ENCODE data around the gene GTF2A1.

The GTF2A1 gene

DNA sequence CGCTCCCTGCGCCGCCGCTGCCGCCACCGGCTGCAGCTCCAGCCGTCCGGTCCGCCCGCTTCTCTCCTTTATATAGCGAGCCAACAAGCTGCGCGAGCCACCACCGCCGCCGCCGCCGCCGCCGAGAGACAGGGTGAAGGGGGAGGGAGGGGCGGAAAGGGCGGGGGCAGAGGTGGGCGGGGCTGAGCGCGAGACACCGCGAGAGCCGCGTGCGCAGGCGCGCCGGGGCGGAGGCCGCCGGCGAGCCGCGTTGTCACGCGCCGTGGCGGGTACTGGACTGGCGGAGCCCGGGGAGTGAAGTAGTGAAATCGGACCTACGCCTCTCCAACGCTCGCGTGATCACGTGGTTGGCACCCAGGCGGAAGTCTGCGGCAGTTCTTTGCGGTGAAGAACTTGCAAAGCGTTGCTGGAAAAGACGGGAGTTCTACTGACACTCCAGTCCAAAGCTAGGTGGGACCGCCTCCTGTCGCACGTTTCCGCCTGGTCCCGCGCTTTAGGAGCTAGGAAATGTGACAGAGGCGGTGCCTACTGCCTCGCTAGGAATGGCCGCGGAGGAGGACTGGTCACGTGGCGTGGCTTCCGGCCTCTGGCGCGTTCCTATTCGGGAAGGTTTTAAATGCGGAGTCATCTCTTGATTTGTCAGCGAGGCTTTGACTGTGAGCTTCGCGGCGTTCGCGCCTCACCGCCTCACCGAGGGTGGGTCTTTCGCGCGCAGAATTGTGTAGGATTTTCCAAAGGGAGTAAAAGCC lies at the start of gene GTF2A1:
TSS of gene GTF2A1 (minus strand) at position 130 of the 749 bp plus-strand sequence. CDS start 441 bp downstream, outside the sequence.
- H3K4me3 ChIP-seq (ENCODE audit: low read length), result peak within 1 kb of the TSS; percentile 93
- peak; percentile 95 for DNase-seq (ENCODE audit: low read depth)
- TF ChIP-seq, protein P1, sequence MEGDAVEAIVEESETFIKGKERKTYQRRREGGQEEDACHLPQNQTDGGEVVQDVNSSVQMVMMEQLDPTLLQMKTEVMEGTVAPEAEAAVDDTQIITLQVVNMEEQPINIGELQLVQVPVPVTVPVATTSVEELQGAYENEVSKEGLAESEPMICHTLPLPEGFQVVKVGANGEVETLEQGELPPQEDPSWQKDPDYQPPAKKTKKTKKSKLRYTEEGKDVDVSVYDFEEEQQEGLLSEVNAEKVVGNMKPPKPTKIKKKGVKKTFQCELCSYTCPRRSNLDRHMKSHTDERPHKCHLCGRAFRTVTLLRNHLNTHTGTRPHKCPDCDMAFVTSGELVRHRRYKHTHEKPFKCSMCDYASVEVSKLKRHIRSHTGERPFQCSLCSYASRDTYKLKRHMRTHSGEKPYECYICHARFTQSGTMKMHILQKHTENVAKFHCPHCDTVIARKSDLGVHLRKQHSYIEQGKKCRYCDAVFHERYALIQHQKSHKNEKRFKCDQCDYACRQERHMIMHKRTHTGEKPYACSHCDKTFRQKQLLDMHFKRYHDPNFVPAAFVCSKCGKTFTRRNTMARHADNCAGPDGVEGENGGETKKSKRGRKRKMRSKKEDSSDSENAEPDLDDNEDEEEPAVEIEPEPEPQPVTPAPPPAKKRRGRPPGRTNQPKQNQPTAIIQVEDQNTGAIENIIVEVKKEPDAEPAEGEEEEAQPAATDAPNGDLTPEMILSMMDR (conservative IDR thresholded peaks at IDR 0.05; ENCODE audit: low read length), result no peak

DNA sequence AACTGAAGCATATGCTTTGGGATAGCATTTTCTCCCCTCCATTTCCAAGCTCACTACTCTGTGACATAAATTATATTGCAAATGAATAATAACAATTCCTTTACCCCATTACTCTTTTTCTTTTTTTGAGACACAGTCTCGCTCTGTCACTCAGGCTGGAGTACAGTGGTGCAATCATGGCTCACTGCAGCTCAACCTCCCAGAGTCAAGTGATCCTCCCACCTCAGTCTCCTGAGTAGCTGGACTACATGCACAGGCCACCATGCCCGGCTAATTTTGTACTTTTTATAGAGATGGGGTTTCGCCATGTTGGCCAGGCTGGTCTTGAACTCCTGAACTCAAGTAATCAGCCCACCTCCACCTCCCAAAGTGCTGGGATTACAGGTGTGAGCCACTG lies 49.2 kb upstream of the GTF2A1 start:
- TF ChIP-seq, protein P1 (conservative IDR thresholded peaks at IDR 0.05; ENCODE audit: low read length), result no peak
- H3K4me3 ChIP-seq (ENCODE audit: low read length), result no peak overlapping the region
- no peak for DNase-seq (ENCODE audit: low read depth)

DNA sequence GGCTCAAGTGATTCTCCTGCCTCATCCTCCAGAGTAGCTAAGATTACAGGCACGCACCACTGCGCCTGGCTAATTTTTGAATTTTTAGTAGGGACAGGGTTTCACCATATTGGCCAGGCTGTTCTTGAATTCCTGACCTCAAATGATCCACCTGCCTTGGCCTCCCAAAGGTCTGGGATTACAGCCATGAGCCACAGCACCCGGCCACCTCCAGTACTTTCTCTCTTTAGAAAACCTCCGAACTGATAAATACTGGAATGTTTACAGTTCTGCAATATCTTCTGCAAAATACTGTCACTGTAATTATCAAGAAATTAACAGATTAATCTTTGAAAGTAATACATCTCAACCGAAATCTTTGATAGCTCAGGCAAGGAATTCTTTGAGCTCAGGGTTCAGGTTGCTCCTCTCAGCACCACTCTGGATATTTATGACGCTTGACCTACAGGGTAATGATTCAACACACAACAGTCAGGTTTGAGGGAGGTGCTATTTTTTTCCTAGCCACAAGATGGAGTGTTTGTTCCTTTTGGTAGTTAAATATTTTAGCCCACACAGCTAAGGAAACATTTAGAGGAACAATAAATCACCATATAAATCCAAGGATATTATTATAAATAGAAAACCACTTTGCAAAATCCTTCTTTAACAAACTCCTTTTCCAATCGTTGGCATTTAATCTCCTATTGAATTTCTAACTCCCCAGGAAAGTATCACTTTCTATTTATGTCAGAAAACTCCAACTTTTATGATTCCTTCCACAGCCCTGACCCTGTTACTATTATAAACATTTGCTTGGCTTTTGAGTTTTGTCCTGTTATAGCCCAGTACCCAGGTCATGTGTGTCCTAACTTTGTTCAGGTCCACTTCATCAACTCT lies 48.6 kb upstream of the GTF2A1 start:
- H3K4me3 ChIP-seq (ENCODE audit: low read length), result no peak overlapping the region
- TF ChIP-seq, protein P1 (conservative IDR thresholded peaks at IDR 0.05; ENCODE audit: low read length), result peak; percentile 91
- DNase-seq (ENCODE audit: low read depth), result peak; percentile 66

DNA sequence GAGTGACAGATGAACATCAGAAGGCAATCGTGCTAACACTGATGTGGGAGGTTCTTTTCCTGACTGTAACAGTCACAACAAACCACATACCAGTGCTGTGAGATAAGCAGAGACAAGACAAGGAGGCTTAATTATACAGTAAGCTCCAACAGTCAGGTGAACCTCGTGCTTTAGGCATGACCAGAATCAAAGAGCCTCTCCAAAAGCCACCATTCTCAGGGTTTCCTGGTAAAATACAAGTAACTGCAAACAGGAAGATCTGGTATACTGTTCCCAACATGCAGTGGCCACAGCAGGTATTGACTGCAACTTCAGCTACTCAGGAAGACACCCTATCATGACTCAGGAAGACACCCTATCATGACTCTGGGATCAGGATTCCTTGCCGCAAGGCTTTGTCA lies 47.3 kb upstream of the GTF2A1 start:
- H3K4me3 ChIP-seq (ENCODE audit: low read length), result no peak overlapping the region
- no peak for DNase-seq (ENCODE audit: low read depth)
- TF ChIP-seq, protein P1 (conservative IDR thresholded peaks at IDR 0.05; ENCODE audit: low read length), result no peak

DNA sequence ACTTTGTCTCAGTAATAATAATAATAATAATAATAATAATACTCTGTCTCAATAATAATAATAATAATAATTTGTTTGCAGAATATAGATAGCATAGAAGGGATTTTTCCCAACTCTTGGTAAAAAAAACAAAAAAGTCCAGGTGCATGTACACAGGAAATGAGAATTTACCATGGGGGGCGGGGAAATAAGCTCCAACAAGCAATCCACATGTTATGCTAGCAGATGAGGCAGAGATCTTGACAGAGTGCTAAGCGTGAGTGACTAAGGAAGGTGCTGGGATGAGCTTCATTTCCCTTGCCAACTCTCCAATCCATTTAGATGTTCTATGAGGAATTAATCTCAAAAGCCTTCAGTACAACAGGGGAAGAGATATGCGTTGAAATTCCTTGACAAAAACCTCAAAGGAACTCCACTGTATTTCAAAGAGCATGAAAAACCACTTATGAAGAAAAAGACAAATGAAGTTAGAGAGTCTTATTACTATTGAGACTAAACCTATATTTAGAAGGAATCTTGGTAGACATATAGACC lies 44.9 kb upstream of the GTF2A1 start:
- H3K4me3 ChIP-seq (ENCODE audit: low read length), result no peak overlapping the region
- TF ChIP-seq, protein P1 (conservative IDR thresholded peaks at IDR 0.05; ENCODE audit: low read length), result no peak
- DNase-seq (ENCODE audit: low read depth), result no peak

DNA sequence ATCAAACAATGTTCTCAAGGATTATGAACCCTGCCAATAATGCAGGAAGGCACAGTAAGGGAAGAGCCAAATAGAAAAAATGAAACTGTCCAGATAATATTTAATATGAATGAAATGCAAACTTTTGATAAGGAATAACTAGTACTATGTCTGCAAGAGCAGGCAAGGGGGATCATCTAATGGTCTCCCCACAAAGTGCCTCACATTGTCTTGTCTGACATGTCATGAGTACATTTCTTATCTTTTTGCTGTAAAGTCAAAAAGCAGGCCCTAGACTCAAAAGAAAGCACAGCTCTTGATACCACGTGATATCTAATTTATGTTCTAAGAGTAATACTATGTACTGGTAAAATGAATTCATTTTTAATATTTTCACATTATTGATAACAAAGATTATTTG lies 43.9 kb upstream of the GTF2A1 start:
- no peak for DNase-seq (ENCODE audit: low read depth)
- TF ChIP-seq, protein P1 (conservative IDR thresholded peaks at IDR 0.05; ENCODE audit: low read length), result no peak
- H3K4me3 ChIP-seq (ENCODE audit: low read length), result no peak overlapping the region

All from AG10803 (cell line).